Peyer's patch (tissue), 4 donors: ENCODE measurements around the gene RNU5D-1. TPM values are rescaled to one million over a fixed set of nuclear protein-coding genes. Genes with fewer than 3 reads are reported as not detected.

Source experiments
- DNase-seq, 3 donors: peaks; one replicate each; pipeline ENCODE4 v3.0.0-alpha.2; 2017 to 2019
- H3K27ac ChIP-seq, 4 donors: fragments of 200-600 bp; sonication (generic); one replicate each; pipeline ENCODE4 v1.5.1; 2016 to 2019
- H3K27me3 ChIP-seq, 2 donors: fragments of 200-600 bp; sonication (generic); one replicate each; pipeline ENCODE4 v1.5.1; 2019
- H3K36me3 ChIP-seq, 3 donors: fragments of 200-600 bp; sonication (generic); one replicate each; pipeline ENCODE4 v1.5.1; 2016 to 2019
- H3K4me1 ChIP-seq, 4 donors: fragments of 200-600 bp; sonication (generic); one replicate each; pipeline ENCODE4 v1.5.1; 2016 to 2019
- H3K4me3 ChIP-seq, 4 donors: fragments of 200-600 bp; sonication (generic); 1 replicate in 3 of 4; 2 replicates in 1 of 4; pipeline ENCODE4 v1.5.1; 2016 to 2019; ENCODE audit warnings: mild to moderate bottlenecking in 1 of 4
- H3K9me3 ChIP-seq, 4 donors: fragments of 200-600 bp; sonication (generic); one replicate each; pipeline ENCODE4 v1.5.1; 2016 to 2019; ENCODE audit warnings: mild to moderate bottlenecking in 1 of 4
- POLR2A ChIP-seq, 2 donors: fragments of 450-650 bp; IDR thresholded peaks; one replicate each; pipeline ENCODE4 v1.5.1; 2017; ENCODE audit warnings: antibody characterized with exemption in 2 of 2, mild to moderate bottlenecking in 2 of 2, moderate library complexity in 2 of 2
- total RNA-seq, 4 donors: library from RNA; depleted of rRNA; stranded (reverse); fragments of >200 nt; gene quantifications; one replicate each; pipeline ENCODE4 v1.1.0, GENCODE V29; 2016
- TF ChIP-seq, protein P1 (sequence below), 6 experiments: fragments of 450-650 bp in 4 of 6; fragments of 200-600 bp in 2 of 6; sonication (generic) in 1 of 6; IDR thresholded peaks; one replicate each; pipeline ENCODE4 v1.5.1; 2017 to 2019; ENCODE audit warnings: antibody characterized with exemption in 6 of 6, mild to moderate bottlenecking in 3 of 6, moderate library complexity in 1 of 6

Gene RNU5D-1
- total RNA-seq = not detected

- peak within 1 kb of the TSS; percentile 10 to 37 (median 24) for H3K4me3 ChIP-seq
- TF ChIP-seq POLR2A (IDR thresholded peaks at IDR 0.05) = peak; percentile 87 to 98
- TF ChIP-seq, protein P1, sequence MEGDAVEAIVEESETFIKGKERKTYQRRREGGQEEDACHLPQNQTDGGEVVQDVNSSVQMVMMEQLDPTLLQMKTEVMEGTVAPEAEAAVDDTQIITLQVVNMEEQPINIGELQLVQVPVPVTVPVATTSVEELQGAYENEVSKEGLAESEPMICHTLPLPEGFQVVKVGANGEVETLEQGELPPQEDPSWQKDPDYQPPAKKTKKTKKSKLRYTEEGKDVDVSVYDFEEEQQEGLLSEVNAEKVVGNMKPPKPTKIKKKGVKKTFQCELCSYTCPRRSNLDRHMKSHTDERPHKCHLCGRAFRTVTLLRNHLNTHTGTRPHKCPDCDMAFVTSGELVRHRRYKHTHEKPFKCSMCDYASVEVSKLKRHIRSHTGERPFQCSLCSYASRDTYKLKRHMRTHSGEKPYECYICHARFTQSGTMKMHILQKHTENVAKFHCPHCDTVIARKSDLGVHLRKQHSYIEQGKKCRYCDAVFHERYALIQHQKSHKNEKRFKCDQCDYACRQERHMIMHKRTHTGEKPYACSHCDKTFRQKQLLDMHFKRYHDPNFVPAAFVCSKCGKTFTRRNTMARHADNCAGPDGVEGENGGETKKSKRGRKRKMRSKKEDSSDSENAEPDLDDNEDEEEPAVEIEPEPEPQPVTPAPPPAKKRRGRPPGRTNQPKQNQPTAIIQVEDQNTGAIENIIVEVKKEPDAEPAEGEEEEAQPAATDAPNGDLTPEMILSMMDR (IDR thresholded peaks at IDR 0.05) = peak; percentile 86 to 96 (median 88)
- H3K4me1 ChIP-seq = peaks cover 0 to 10% (median 2%) of the 10 kb centered on the region in 4 donors
- peak within 1 kb of the TSS; percentile 66 to 85 (median 82) for H3K27ac ChIP-seq
- peak; percentile 91 to 99 (median 96) for DNase-seq
- H3K36me3 ChIP-seq = no peaks in the 10 kb centered on the region
- no peaks in the 10 kb centered on the region for H3K27me3 ChIP-seq
- no peaks in the 10 kb centered on the region for H3K9me3 ChIP-seq
These were observed at the start of gene RNU5D-1 for GRCh38 chr1:44730741-44731512. RNU5D-1 (minus strand) TSS chr1:44731170.

- no peak for DNase-seq
- H3K36me3 ChIP-seq = peaks cover 0 to 42% (median 0%) of the 10 kb centered on the region in 3 donors
- no peaks in the 10 kb centered on the region for H3K9me3 ChIP-seq
- peaks cover 0 to 42% (median 19%) of the 10 kb centered on the region in 4 donors for H3K4me1 ChIP-seq
- no peak for TF ChIP-seq POLR2A (IDR thresholded peaks at IDR 0.05)
- TF ChIP-seq, protein P1 (IDR thresholded peaks at IDR 0.05) = no peak
- H3K27ac ChIP-seq = no peak overlapping the region
- H3K4me3 ChIP-seq = no peak overlapping the region
- no peaks in the 10 kb centered on the region for H3K27me3 ChIP-seq
These were observed 49.7 kb upstream of the RNU5D-1 start for GRCh38 chr1:44780583-44781121.

DNA sequence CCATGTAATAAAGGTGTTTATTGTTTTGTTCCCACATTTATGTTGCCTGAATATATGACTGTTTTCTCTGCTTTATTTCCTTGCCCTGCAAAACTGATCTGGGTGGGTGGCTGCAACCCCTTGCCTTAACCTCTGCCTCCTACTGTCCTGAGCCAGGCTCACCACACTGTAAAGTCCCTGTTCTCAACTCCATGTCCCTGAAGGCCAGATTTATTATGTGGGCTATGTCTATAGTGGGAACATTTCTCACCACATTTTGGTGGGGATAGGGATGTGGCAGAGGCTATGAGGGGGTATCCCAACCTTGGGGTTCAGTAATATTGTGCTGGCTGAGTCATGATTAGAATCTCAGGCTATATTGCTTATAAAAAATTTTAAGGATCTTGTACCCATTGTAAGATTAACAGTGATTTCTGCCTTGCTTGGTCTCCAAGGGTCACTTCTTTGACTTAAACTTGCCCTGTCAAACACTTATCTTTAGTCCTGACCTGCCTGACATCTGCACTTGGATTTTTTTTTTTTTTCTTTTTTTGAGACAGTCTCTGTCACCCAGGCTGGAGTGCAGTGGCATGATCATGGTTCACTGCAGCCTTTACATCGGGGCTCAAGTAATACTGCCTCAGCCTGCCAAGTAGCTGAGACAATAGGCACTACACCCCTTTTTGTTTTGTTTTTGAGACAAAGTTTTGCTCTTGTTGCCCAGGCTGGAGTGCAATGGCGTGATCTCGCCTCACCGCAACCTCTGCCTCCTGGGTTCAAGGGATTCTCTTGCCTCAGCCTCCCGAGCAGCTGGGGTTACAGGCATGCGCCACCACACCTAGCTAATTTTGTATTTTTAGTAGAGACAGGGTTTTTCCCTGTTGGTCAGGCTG is 48.0 kb upstream of the RNU5D-1 start:
- Histone ChIP-seq H3K9me3 (no peaks in the 10 kb centered on the region), H3K4me3 (no peak overlapping the region), H3K36me3 (peaks cover 0 to 42% (median 0%) of the 10 kb centered on the region in 3 donors), H3K4me1 (peaks cover 0 to 34% (median 6%) of the 10 kb centered on the region in 4 donors), H3K27me3 (no peaks in the 10 kb centered on the region), H3K27ac (no peak overlapping the region)
- TF ChIP-seq, protein P1 (IDR thresholded peaks at IDR 0.05) = no peak
- TF ChIP-seq POLR2A (IDR thresholded peaks at IDR 0.05) = no peak
- no peak for DNase-seq

- peaks cover 0 to 42% (median 0%) of the 10 kb centered on the region in 3 donors for H3K36me3 ChIP-seq
- H3K27me3 ChIP-seq = no peaks in the 10 kb centered on the region
- no peak for TF ChIP-seq POLR2A (IDR thresholded peaks at IDR 0.05)
- TF ChIP-seq, protein P1 (IDR thresholded peaks at IDR 0.05) = no peak
- no peak for DNase-seq
- H3K27ac ChIP-seq = no peak overlapping the region
- H3K4me1 ChIP-seq = peaks cover 0 to 25% (median 0%) of the 10 kb centered on the region in 4 donors
- no peak overlapping the region for H3K4me3 ChIP-seq
- H3K9me3 ChIP-seq = no peaks in the 10 kb centered on the region
These were observed 47.1 kb upstream of the RNU5D-1 start for GRCh38 chr1:44777969-44778635.

- TF ChIP-seq POLR2A (IDR thresholded peaks at IDR 0.05) = no peak
- TF ChIP-seq, protein P1 (IDR thresholded peaks at IDR 0.05) = no peak
- Histone ChIP-seq H3K4me1 (peaks cover 0 to 25% (median 0%) of the 10 kb centered on the region in 4 donors), H3K27me3 (no peaks in the 10 kb centered on the region), H3K9me3 (no peaks in the 10 kb centered on the region), H3K27ac (peak overlapping the region in 1 of 4 donors; percentile 21), H3K36me3 (peaks cover 0 to 42% (median 0%) of the 10 kb centered on the region in 3 donors), H3K4me3 (peak overlapping the region in 1 of 4 donors; percentile 96)
- DNase-seq = no peak
These were observed 46.6 kb upstream of the RNU5D-1 start for GRCh38 chr1:44777547-44777946.
